ENCODE measurements around the gene WWTR1.

WWTR1 gene

GRCh38 chr3:149480326-149481017 is 177.4 kb downstream of the WWTR1 start:
- H3K4me3 ChIP-seq (ENCODE audit: low read depth, low read length), result no peak overlapping the region

GRCh38 chr3:149479621-149480325 is 178.1 kb downstream of the WWTR1 start:
- H3K4me3 ChIP-seq (ENCODE audit: low read depth, low read length), result no peak overlapping the region
- no peak for TF ChIP-seq CTCF (conservative IDR thresholded peaks at IDR 0.05; ENCODE audit: low read depth, low read length)
- DNase-seq (ENCODE audit: low read depth), result peak; percentile 42

More at GRCh38 chr3:149480326-149481017, 177.4 kb downstream of the WWTR1 start:
- peak; percentile 98 for TF ChIP-seq CTCF (conservative IDR thresholded peaks at IDR 0.05; ENCODE audit: low read depth, low read length)
- peak; percentile 97 for DNase-seq (ENCODE audit: low read depth)

- DNase-seq (ENCODE audit: low read depth), result no peak
- no peak for TF ChIP-seq CTCF (conservative IDR thresholded peaks at IDR 0.05; ENCODE audit: low read depth, low read length)
These were observed 181.6 kb downstream of the WWTR1 start for GRCh38 chr3:149476225-149476624.

GRCh38 chr3:149475451-149476060 is 182.3 kb downstream of the WWTR1 start:
- H3K4me3 ChIP-seq (ENCODE audit: low read depth, low read length), result no peak overlapping the region
- DNase-seq (ENCODE audit: low read depth), result no peak
- TF ChIP-seq CTCF (conservative IDR thresholded peaks at IDR 0.05; ENCODE audit: low read depth, low read length), result no peak

More at GRCh38 chr3:149476225-149476624, 181.6 kb downstream of the WWTR1 start:
- H3K4me3 ChIP-seq (ENCODE audit: low read depth, low read length), result no peak overlapping the region

GRCh38 chr3:149474250-149474817 is 183.5 kb downstream of the WWTR1 start, which contains the start of gene TM4SF4:
Gene TM4SF4 (plus strand): TSS chr3:149474697. CDS start chr3:149474878, 181 bp downstream.
- no peak for DNase-seq (ENCODE audit: low read depth)
- H3K4me3 ChIP-seq (ENCODE audit: low read depth, low read length), result no peak within 1 kb of the TSS
- no peak for TF ChIP-seq CTCF (conservative IDR thresholded peaks at IDR 0.05; ENCODE audit: low read depth, low read length)

GRCh38 chr3:149473357-149474249 is 184.2 kb downstream of the WWTR1 start:
- H3K4me3 ChIP-seq (ENCODE audit: low read depth, low read length), result no peak overlapping the region
- no peak for TF ChIP-seq CTCF (conservative IDR thresholded peaks at IDR 0.05; ENCODE audit: low read depth, low read length)
- peak; percentile 82 for DNase-seq (ENCODE audit: low read depth)

Data from choroid plexus epithelial cell (primary cell).